H1 (cell line): ENCODE results near the gene TSSK6. TPM values are rescaled to one million over a fixed set of nuclear protein-coding genes. Genes with fewer than 3 reads are reported as not detected.

Experiments used
- CTCF ChIA-PET: fragments of 300-600 bp; sonication (Branson Sonifier 250); formaldehyde crosslinking; loops from one replicate; lab custom pipeline; 2021; ENCODE audit not compliant: partially characterized antibody; lab: Charles Lee
- POLR2A ChIA-PET: fragments of 300-600 bp; sonication (Branson Sonifier 250); formaldehyde crosslinking; loops from one replicate; lab custom pipeline; 2021; ENCODE audit warnings: inconsistent platforms; ENCODE audit not compliant: partially characterized antibody; lab: Charles Lee
- DNase-seq, 2 experiments: peaks; one replicate each; pipeline versions ENCODE4 v3.0.0 to v3.0.0-alpha.2; 2010 to 2022; ENCODE audit warnings: low spot score in 2 of 2, low read depth in 1 of 2, mixed read lengths in 1 of 2
- FAIRE-seq: peaks from 2 replicates; lab custom pipeline; 2011; peaks lifted over from hg19 to GRCh38; lab: Jason Lieb, UNC
- H2AFZ ChIP-seq: 2 replicates; pipeline ENCODE4 v1.8.1; 2012; ENCODE audit warnings: low read length, inconsistent platforms
- H2AK5ac ChIP-seq: 2 replicates; pipeline ENCODE4 v1.6.1; 2013; ENCODE audit warnings: low read depth, low read length
- H2BK120ac ChIP-seq: replicated peaks from 2 replicates; pipeline ENCODE3; 2013; ENCODE audit warnings: low read depth, low read length, inconsistent platforms
- H2BK12ac ChIP-seq: 2 replicates; pipeline ENCODE4 v1.6.1; 2013; ENCODE audit warnings: low read depth, low read length
- H2BK15ac ChIP-seq: 2 replicates; pipeline ENCODE4 v1.6.1; 2013; ENCODE audit warnings: low read length
- H2BK20ac ChIP-seq: 2 replicates; pipeline ENCODE4 v1.6.1; 2013; ENCODE audit warnings: low read length
- H2BK5ac ChIP-seq: 2 replicates; pipeline ENCODE4 v1.6.1; 2013; ENCODE audit warnings: low read depth, low read length
- H3K14ac ChIP-seq: 2 replicates; pipeline ENCODE4 v1.6.1; 2013; ENCODE audit warnings: inconsistent platforms; ENCODE audit not compliant: insufficient read length
- H3K18ac ChIP-seq: 2 replicates; pipeline ENCODE4 v1.6.1; 2013; ENCODE audit warnings: low read length; ENCODE audit errors: extremely low read depth
- H3K23ac ChIP-seq: 2 replicates; pipeline ENCODE4 v1.6.1; 2013; ENCODE audit warnings: inconsistent platforms; ENCODE audit not compliant: insufficient read length
- H3K23me2 ChIP-seq: 2 replicates; pipeline ENCODE4 v1.6.1; 2013; ENCODE audit warnings: low read depth, low read length
- H3K27ac ChIP-seq: 2 replicates; pipeline ENCODE4 v1.6.1; 2011; ENCODE audit warnings: low read depth, low read length, inconsistent platforms
- H3K27me3 ChIP-seq, 4 experiments: replicated peaks in 1 of 4; 1 replicate in 1 of 4; 2 replicates in 3 of 4; pipeline versions ENCODE4 v1.6.1 to v1.8.1; 2011 to 2013; ENCODE audit warnings: low read length in 3 of 4, mild to moderate bottlenecking in 3 of 4, inconsistent platforms in 2 of 4, mixed read lengths in 2 of 4, moderate library complexity in 1 of 4; ENCODE audit not compliant: control insufficient read depth in 3 of 4, insufficient read depth in 3 of 4; ENCODE audit errors: extremely low read depth in 1 of 4
- H3K36me3 ChIP-seq, 4 experiments: 2 replicates each; pipeline versions ENCODE4 v1.6.1 to v1.8.1; 2011 to 2013; ENCODE audit warnings: mild to moderate bottlenecking in 4 of 4, low read length in 3 of 4, moderate library complexity in 2 of 4, control low read depth in 1 of 4, inconsistent platforms in 1 of 4; ENCODE audit not compliant: insufficient read depth in 4 of 4, control insufficient read depth in 2 of 4
- H3K4ac ChIP-seq: replicated peaks from 2 replicates; pipeline ENCODE3; 2013; ENCODE audit warnings: low read length, low read depth, mixed read lengths, inconsistent platforms; ENCODE audit not compliant: insufficient read length
- H3K4me1 ChIP-seq, 4 experiments: replicated peaks in 1 of 4; 1 replicate in 1 of 4; 2 replicates in 3 of 4; pipeline versions ENCODE4 v1.6.1 to v1.8.1; 2011 to 2013; ENCODE audit warnings: low read length in 3 of 4, inconsistent platforms in 2 of 4, mixed read lengths in 1 of 4; ENCODE audit not compliant: insufficient read depth in 4 of 4, control insufficient read depth in 3 of 4
- H3K4me2 ChIP-seq, 2 experiments: 2 replicates each; pipeline versions ENCODE4 v1.6.1 to v1.8.1; 2011 to 2013; ENCODE audit warnings: low read depth in 2 of 2, low read length in 2 of 2, control low read depth in 1 of 2, inconsistent platforms in 1 of 2, mild to moderate bottlenecking in 1 of 2; ENCODE audit not compliant: insufficient read depth in 1 of 2
- H3K4me3 ChIP-seq, 4 experiments: fragments of 200-600, 300-600 bp in 1 of 4; sonication (generic), shearing (Covaris generic), sonication (Bioruptor Twin) in 1 of 4; 2 replicates each; pipeline versions ENCODE4 v1.5.1 to v1.8.1; 2011 to 2016; ENCODE audit warnings: low read length in 4 of 4, low read depth in 3 of 4, control low read depth in 2 of 4, inconsistent platforms in 2 of 4, mild to moderate bottlenecking in 2 of 4, mixed read lengths in 1 of 4, moderate library complexity in 1 of 4; ENCODE audit not compliant: insufficient read depth in 2 of 4; ENCODE audit errors: extremely low read depth in 1 of 4
- H3K56ac ChIP-seq: replicated peaks from 2 replicates; pipeline ENCODE3; 2013; ENCODE audit warnings: low read depth, mild to moderate bottlenecking, mixed read lengths, low read length, inconsistent platforms; ENCODE audit not compliant: insufficient read length
- H3K79me1 ChIP-seq: 2 replicates; pipeline ENCODE4 v1.6.1; 2013; ENCODE audit warnings: low read depth, low read length, control low read depth
- H3K79me2 ChIP-seq, 2 experiments: 2 replicates each; pipeline versions ENCODE4 v1.6.1 to v1.8.1; 2012 to 2013; ENCODE audit warnings: low read length in 2 of 2, mild to moderate bottlenecking in 2 of 2, inconsistent platforms in 1 of 2; ENCODE audit not compliant: insufficient read depth in 2 of 2, control insufficient read depth in 1 of 2
- H3K9ac ChIP-seq, 4 experiments: replicated peaks in 1 of 4; 1 replicate in 1 of 4; 2 replicates in 3 of 4; pipeline versions ENCODE4 v1.6.1 to v1.8.1; 2011 to 2013; ENCODE audit warnings: low read depth in 3 of 4, low read length in 3 of 4, control low read depth in 2 of 4, mild to moderate bottlenecking in 2 of 4, moderate library complexity in 2 of 4, inconsistent platforms in 1 of 4; ENCODE audit errors: extremely low read depth in 1 of 4
- H3K9me3 ChIP-seq, 2 experiments: 2 replicates each; pipeline versions ENCODE4 v1.6.1 to v1.8.1; 2012 to 2013; ENCODE audit warnings: mild to moderate bottlenecking in 2 of 2, moderate library complexity in 2 of 2, control low read depth in 1 of 2, inconsistent platforms in 1 of 2, low read depth in 1 of 2, low read length in 1 of 2, mixed read lengths in 1 of 2; ENCODE audit not compliant: insufficient read depth in 2 of 2
- H4K20me1 ChIP-seq, 2 experiments: replicated peaks in 1 of 2; 2 replicates each; pipeline versions ENCODE3 to v1.8.1; 2011 to 2013; ENCODE audit warnings: inconsistent platforms in 2 of 2, low read length in 2 of 2, mild to moderate bottlenecking in 1 of 2; ENCODE audit not compliant: insufficient read depth in 2 of 2, control insufficient read depth in 1 of 2
- H4K5ac ChIP-seq: 2 replicates; pipeline ENCODE4 v1.6.1; 2013; ENCODE audit warnings: low read length, low read depth, mixed read lengths, inconsistent platforms; ENCODE audit not compliant: insufficient read length
- H4K8ac ChIP-seq: 2 replicates; pipeline ENCODE4 v1.8.0; 2013; ENCODE audit warnings: mild to moderate bottlenecking, moderate library complexity, low read length, inconsistent platforms; ENCODE audit not compliant: insufficient read depth; ENCODE audit errors: extremely low read depth
- H4K91ac ChIP-seq: replicated peaks from 2 replicates; pipeline ENCODE3; 2013; ENCODE audit warnings: low read length, mixed read lengths, inconsistent platforms; ENCODE audit not compliant: insufficient read length
- BCL11A ChIP-seq, 2 experiments: IDR thresholded peaks; one replicate each; pipeline ENCODE4 v1.6.1; 2011; ENCODE audit warnings: low read depth in 2 of 2, low read length in 2 of 2, mild to moderate bottlenecking in 2 of 2
- CBX5 ChIP-seq: fragments of 300-800, 300-1000 bp; sonication (generic); IDR thresholded peaks from 2 replicates; pipeline ENCODE4 v1.7.1; 2016; ENCODE audit warnings: antibody characterized with exemption, low read length, low read depth
- GABPA ChIP-seq: IDR thresholded peaks from 2 replicates; pipeline ENCODE4 v1.6.1; 2011; ENCODE audit warnings: mild to moderate bottlenecking, low read length, moderate library complexity, borderline replicate concordance; ENCODE audit not compliant: insufficient read depth
- KDM1A ChIP-seq: fragments of 200-600, 300-600 bp; sonication (generic); IDR thresholded peaks from 2 replicates; pipeline ENCODE4 v1.7.1; 2016; ENCODE audit warnings: mild to moderate bottlenecking, low read length, borderline replicate concordance
- POU5F1 ChIP-seq: IDR thresholded peaks from 2 replicates; pipeline ENCODE4 v1.6.1; 2011; ENCODE audit warnings: low read depth, mild to moderate bottlenecking, low read length, moderate library complexity
- RNF2 ChIP-seq: fragments of 200-900, 300-1000 bp; sonication (generic); IDR thresholded peaks from 2 replicates; pipeline ENCODE4 v1.7.1; 2016; ENCODE audit warnings: borderline replicate concordance, low read depth, mild to moderate bottlenecking, antibody characterized with exemption, low read length; ENCODE audit not compliant: poor library complexity, severe bottlenecking; ENCODE audit errors: missing control alignments
- SRF ChIP-seq: IDR thresholded peaks from 2 replicates; pipeline ENCODE4 v1.6.1; 2011; ENCODE audit warnings: mild to moderate bottlenecking, low read depth, low read length, moderate library complexity
- WGBS, 2 experiments: shearing (Covaris generic) in 1 of 2; methylation state at CpG; one replicate each; pipeline versions ENCODE4 v1.1.6 to v1.1.7; 2013 to 2015; ENCODE audit warnings: low lambda C conversion rate in 2 of 2, mixed read lengths in 2 of 2, inconsistent platforms in 1 of 2, low coverage in 1 of 2, missing lambda C conversion rate in 1 of 2; ENCODE audit not compliant: insufficient replicate concordance in 2 of 2, insufficient coverage in 1 of 2, insufficient read length in 1 of 2; ENCODE audit errors: extremely low coverage in 1 of 2, missing lambda C conversion rate in 1 of 2; 5-methylcytosine and 5-hydroxymethylcytosine counted together
- polyA plus RNA-seq, 7 experiments: library from polyadenylated mRNA; depleted of rRNA in 3 of 7; stranded (reverse) in 5 of 7; unstranded in 2 of 7; fragments of >200 nt in 5 of 7; fragments of 200-250 nt in 2 of 7; gene quantifications; 1 replicate in 5 of 7; 2 replicates in 1 of 7; 4 replicates in 1 of 7; pipeline versions ENCODE4 v1.2.1 to v1.2.3, GENCODE V29; 2011 to 2013; ENCODE audit warnings: missing spikeins in 2 of 7, mixed read lengths in 2 of 7
- total RNA-seq: library from RNA; stranded (reverse); fragmentation: NEBNext Ultra II Directional; extraction: Animal tissue kit (Norgen Biotek cat#: 25700); gene quantifications from 2 replicates; pipeline ENCODE4 v1.2.1, GENCODE V29; 2021

Gene TSSK6
- total and polyA plus RNA-seq, 2 of the 8 experiments (the other 6 are each of a cell fraction or from before 2014, with no cell fraction given) = 3.6 to 7.8 TPM

DNA sequence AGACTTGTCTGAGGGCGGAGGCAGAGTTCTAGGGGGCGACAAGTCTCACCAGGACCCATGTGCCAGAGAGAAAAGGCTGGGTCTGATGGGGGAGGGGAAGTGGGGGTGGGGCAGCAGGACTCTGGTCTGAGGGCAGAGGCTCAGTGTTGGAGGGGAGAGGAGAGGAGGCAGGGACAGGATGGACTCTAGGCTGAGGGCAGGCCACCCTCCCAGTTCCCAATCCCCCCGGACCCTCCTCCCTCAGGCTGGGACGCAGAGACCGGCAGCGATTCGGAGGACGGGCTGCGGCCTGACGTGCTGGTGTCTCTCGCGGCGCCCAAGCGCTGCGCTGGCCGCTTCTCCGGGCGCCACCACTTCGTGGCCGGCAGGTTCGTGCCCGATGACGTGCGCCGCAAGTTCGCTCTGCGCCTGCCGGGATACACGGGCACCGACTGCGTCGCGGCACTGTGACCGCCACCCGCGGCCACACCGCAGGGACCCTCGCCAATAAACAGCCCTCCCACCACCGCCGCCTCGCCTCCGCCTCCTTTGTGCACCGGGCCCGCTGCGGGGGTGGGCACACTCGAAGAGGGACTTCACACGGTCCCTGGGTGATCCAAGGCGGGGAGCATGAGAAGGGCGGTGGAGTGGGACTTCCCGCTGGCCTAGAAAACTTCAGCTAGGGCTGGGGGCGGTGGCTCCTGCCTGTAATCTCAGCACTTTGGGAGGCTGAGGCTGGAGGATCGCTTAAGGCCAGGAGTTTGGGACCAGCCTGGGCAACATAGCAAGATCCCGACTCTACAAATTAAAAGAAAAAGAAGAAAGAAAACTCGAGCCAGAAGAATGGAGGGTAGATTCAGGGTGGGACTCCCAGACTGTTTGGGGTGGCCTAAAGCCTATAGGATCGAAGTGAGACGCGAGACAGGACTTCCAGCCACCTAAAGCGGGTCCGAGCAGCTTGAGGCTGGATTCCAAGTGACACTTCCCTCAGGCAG is 22.0 kb upstream of the TSSK6 start:
- Histone ChIP-seq H3K9me3 (peaks cover 0 to 4% of the 10 kb centered on the region in 2 experiments; a peak in 1 of 4 replicates), H3K18ac (no peak overlapping the region; the same call in 1 of the 2 replicates), H3K79me1 (no peaks in the 10 kb centered on the region), H4K5ac (no peak overlapping the region), H2AK5ac (no peak overlapping the region), H2BK12ac (no peak overlapping the region), H4K91ac (no peak overlapping the region), H3K14ac (no peak overlapping the region), H2AFZ (no peak overlapping the region), H3K56ac (no peak overlapping the region), H2BK120ac (no peak overlapping the region), H2BK5ac (no peak overlapping the region), H4K20me1 (peaks cover 3 to 13% of the 10 kb centered on the region in 2 experiments), H3K9ac (no peak overlapping the region), H3K23me2 (peaks cover 9% of the 10 kb centered on the region; the same call in 1 of the 2 replicates), H2BK15ac (no peak overlapping the region), H3K36me3 (no peaks in the 10 kb centered on the region), H3K79me2 (no peaks in the 10 kb centered on the region), H3K27me3 (peaks cover 6 to 26% (median 20%) of the 10 kb centered on the region in 4 experiments), H3K4me3 (peak overlapping the region in 3 of 4 experiments; percentile 45 to 62 (median 47); a peak in 3 of 8 replicates), H3K23ac (no peak overlapping the region), H2BK20ac (no peak overlapping the region), H4K8ac (no peak overlapping the region), H3K27ac (no peak overlapping the region), H3K4ac (no peak overlapping the region), H3K4me1 (peaks cover 0 to 8% (median 3%) of the 10 kb centered on the region in 4 experiments; a peak in 3 of 7 replicates), H3K4me2 (peak overlapping the region; percentile 67 to 79)
- FAIRE-seq (no peak), DNase-seq (no peak)
- WGBS, 2 experiments = 78% methylated on average over 51 of the region's 59 CpGs; no CpG with 5 or more reads in 1 of the 2 experiments
- POLR2A ChIA-PET = interaction anchor here (1.8 to 1.9 kb wide), 2 partner anchors 21 to 132 kb away, joined by 4 read pairs; partner anchors contain the start of genes GATAD2A and NDUFA13
- TF ChIP-seq CBX5 (no peak), SRF (no peak), BCL11A (IDR thresholded peaks at IDR 0.05; ENCODE audit: low read depth in 2 of 2, low read length in 2 of 2) (no peak), KDM1A (peak; percentile 89), RNF2 (no peak), GABPA (no peak), POU5F1 (no peak)
- CTCF ChIA-PET = interaction anchor here (0.8 to 8.2 kb wide), 4 partner anchors 10 to 163 kb away, joined by 3 to 104 read pairs (median 4); no protein-coding TSS in a partner anchor
